ENCODE data around the gene CD74. TPM values are rescaled to one million over a fixed set of nuclear protein-coding genes. Genes with fewer than 3 reads are reported as not detected.

Gene CD74
- total RNA-seq, 1 donor from 2014 or later = not detected

DNA sequence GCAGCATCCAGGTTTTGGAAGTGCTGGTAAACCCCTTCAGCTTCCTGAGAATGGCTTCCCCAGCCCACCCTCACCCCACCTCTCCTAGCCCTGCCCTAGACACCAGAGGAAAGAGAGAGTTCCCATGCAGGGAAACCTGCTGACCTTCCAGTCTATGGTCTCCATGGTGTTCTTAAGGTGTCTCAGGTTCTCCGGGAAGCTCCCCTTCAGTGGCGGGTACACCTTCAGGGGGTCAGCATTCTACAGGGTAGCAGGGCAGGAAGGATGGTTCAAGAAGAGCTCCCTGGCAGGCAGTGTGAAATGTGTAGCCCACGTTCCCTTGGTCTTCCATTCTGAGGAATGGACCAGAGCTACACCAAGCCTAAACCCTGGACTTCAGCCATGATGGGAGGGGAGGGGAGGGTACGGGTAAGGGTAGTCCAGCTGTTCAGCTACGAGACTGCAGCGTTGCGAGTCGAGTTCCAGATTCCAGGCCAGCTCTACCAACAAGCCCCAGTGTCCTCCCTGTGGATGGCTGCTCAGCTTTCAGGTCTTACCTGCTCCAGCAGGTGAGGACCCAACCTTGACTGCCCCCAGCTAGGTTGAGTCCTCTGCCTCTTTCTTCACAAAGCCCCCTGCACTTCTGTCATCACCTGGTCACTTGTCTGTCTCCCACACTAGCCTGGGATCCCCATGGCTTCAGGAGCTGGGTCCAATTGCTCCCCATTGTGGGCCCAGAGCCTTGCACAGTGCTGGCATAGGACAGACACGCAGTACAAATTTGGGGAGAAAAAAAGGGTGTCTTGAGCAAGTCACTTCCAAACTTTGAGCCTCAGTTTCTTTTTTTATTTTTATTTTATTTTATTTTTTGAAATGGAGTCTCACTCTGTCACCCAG lies 7.5 kb downstream of the CD74 start:
- DNase-seq (ENCODE audit: extremely low spot score, unreplicated experiment) = no peak
- TF ChIP-seq, protein P1, sequence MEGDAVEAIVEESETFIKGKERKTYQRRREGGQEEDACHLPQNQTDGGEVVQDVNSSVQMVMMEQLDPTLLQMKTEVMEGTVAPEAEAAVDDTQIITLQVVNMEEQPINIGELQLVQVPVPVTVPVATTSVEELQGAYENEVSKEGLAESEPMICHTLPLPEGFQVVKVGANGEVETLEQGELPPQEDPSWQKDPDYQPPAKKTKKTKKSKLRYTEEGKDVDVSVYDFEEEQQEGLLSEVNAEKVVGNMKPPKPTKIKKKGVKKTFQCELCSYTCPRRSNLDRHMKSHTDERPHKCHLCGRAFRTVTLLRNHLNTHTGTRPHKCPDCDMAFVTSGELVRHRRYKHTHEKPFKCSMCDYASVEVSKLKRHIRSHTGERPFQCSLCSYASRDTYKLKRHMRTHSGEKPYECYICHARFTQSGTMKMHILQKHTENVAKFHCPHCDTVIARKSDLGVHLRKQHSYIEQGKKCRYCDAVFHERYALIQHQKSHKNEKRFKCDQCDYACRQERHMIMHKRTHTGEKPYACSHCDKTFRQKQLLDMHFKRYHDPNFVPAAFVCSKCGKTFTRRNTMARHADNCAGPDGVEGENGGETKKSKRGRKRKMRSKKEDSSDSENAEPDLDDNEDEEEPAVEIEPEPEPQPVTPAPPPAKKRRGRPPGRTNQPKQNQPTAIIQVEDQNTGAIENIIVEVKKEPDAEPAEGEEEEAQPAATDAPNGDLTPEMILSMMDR (IDR thresholded peaks at IDR 0.05) = no peak
- no peak overlapping the region for H3K27ac Mint-ChIP-seq (ENCODE audit: unreplicated experiment)
- peaks cover 9% of the 10 kb centered on the region for H3K4me1 Mint-ChIP-seq (ENCODE audit: unreplicated experiment)
- H3K9me3 Mint-ChIP-seq (ENCODE audit: unreplicated experiment) = no peaks in the 10 kb centered on the region
- no peaks in the 10 kb centered on the region for H3K27me3 Mint-ChIP-seq (ENCODE audit: unreplicated experiment)
- H3K4me3 Mint-ChIP-seq (ENCODE audit: unreplicated experiment) = no peak overlapping the region
- peaks cover 7% of the 10 kb centered on the region for H3K36me3 Mint-ChIP-seq (ENCODE audit: unreplicated experiment)

DNA sequence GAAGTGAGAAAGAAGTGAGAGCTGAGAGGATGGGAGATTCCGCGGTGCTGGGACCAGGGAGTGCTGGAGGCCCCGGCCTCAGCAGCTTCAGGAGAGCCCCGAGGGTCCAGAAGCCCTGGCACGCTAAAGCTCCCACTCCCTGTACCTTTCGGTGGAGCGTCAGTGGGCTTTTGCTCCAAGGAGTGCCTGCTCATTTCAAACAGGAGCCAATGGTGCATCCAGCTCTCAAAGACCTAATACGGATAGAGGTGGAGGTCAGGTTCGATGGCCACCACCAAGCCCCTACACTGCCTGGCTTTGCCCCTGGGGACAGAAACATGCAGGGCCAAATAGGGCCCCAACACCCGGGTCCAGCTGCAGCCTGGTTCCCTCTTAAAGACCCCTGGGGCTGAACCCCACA lies 8.2 kb downstream of the CD74 start:
- Mint-ChIP-seq H3K4me1 (ENCODE audit: unreplicated experiment) (peaks cover 13% of the 10 kb centered on the region), H3K9me3 (ENCODE audit: unreplicated experiment) (no peaks in the 10 kb centered on the region), H3K36me3 (ENCODE audit: unreplicated experiment) (peaks cover 13% of the 10 kb centered on the region), H3K4me3 (ENCODE audit: unreplicated experiment) (no peak overlapping the region), H3K27me3 (ENCODE audit: unreplicated experiment) (no peaks in the 10 kb centered on the region), H3K27ac (ENCODE audit: unreplicated experiment) (no peak overlapping the region)
- DNase-seq (ENCODE audit: extremely low spot score, unreplicated experiment) = no peak
- TF ChIP-seq, protein P1 (IDR thresholded peaks at IDR 0.05) = no peak

DNA sequence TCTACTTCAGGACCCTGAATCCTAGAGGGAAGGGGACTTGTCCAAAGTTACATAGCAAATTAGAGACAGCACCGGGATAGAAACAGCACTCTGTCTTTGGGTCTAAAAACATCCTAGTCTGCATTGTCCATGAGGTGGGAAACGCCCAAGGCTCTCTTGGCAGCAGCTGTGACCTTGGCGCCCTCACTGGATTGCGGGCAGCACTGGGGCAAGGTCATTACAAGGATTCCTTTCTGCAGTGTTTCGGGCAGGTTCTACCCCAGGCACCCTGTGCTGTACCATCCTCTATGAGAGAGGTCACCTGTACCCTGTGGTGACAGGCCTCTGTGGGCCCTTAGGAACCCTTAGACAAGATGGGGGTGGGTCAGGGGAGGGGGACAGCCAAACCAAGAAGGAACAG lies 8.6 kb downstream of the CD74 start:
- DNase-seq (ENCODE audit: extremely low spot score, unreplicated experiment) = no peak
- no peaks in the 10 kb centered on the region for H3K27me3 Mint-ChIP-seq (ENCODE audit: unreplicated experiment)
- peaks cover 17% of the 10 kb centered on the region for H3K4me1 Mint-ChIP-seq (ENCODE audit: unreplicated experiment)
- TF ChIP-seq, protein P1 (IDR thresholded peaks at IDR 0.05) = no peak
- no peak overlapping the region for H3K27ac Mint-ChIP-seq (ENCODE audit: unreplicated experiment)
- H3K36me3 Mint-ChIP-seq (ENCODE audit: unreplicated experiment) = peaks cover 13% of the 10 kb centered on the region
- no peaks in the 10 kb centered on the region for H3K9me3 Mint-ChIP-seq (ENCODE audit: unreplicated experiment)
- no peak overlapping the region for H3K4me3 Mint-ChIP-seq (ENCODE audit: unreplicated experiment)

DNA sequence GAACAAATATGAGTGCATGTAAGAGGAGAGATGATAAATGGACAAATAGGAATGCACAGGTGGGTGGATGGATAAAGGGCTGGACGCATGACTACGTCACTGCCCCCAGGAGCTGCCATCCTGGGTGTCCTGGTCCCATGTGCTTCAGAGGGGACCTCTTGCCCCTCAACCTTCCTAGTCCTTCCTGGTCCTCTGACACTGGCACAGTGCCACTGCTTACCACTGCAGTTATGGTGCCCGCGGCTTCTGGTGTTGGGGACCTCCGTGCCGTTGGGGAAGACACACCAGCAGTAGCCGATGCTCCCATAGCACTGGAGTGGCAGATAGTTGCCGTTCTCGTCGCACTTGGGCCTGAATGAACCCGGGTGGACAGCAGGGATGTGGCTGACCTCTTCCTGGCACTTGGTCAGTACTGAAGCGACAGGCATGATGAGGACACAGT lies 9.8 kb downstream of the CD74 start:
- peaks cover 24% of the 10 kb centered on the region for H3K4me1 Mint-ChIP-seq (ENCODE audit: unreplicated experiment)
- no peak overlapping the region for H3K27ac Mint-ChIP-seq (ENCODE audit: unreplicated experiment)
- H3K36me3 Mint-ChIP-seq (ENCODE audit: unreplicated experiment) = peaks cover 20% of the 10 kb centered on the region
- TF ChIP-seq, protein P1 (IDR thresholded peaks at IDR 0.05) = no peak
- no peak overlapping the region for H3K4me3 Mint-ChIP-seq (ENCODE audit: unreplicated experiment)
- no peaks in the 10 kb centered on the region for H3K27me3 Mint-ChIP-seq (ENCODE audit: unreplicated experiment)
- H3K9me3 Mint-ChIP-seq (ENCODE audit: unreplicated experiment) = no peaks in the 10 kb centered on the region
- no peak for DNase-seq (ENCODE audit: extremely low spot score, unreplicated experiment)

DNA sequence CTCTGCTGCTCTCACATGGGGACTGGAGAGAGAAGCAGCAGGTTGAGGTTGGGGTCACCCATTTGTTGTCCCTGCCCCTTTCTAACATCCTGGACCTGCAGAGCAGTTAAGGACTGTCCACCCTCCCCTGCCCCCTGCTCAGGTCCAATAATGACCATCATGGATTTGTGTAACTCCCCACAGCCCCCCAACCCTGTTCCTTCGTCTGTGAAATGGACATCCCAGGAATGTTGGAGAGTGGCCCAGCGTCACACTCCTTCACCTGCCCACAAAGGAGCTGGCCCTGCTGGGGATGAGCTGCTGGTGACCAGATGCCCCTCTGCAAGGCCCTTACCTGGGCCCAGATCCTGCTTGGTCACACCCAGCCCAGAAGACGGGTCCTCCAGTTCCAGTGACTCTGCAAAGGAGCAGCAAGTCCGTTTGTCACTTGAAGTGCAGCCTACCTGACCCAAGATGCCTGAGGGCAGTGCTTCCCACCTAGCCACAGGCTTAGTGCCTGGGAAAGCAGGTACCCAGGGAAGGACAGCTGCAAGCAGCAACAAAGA lies 10.4 kb downstream of the CD74 start:
- Mint-ChIP-seq H3K27ac (ENCODE audit: unreplicated experiment) (no peak overlapping the region), H3K4me3 (ENCODE audit: unreplicated experiment) (no peak overlapping the region), H3K27me3 (ENCODE audit: unreplicated experiment) (no peaks in the 10 kb centered on the region), H3K9me3 (ENCODE audit: unreplicated experiment) (no peaks in the 10 kb centered on the region), H3K36me3 (ENCODE audit: unreplicated experiment) (peaks cover 22% of the 10 kb centered on the region), H3K4me1 (ENCODE audit: unreplicated experiment) (peaks cover 24% of the 10 kb centered on the region)
- TF ChIP-seq, protein P1 (IDR thresholded peaks at IDR 0.05) = no peak
- no peak for DNase-seq (ENCODE audit: extremely low spot score, unreplicated experiment)

Measured in osteocyte (in vitro differentiated cells).